Activated CD4-positive, alpha-beta T cell treated with anti-CD3 and anti-CD28 coated beads, Interleukin-2, amount 50 U/mL, for 48 hours (primary cell): ENCODE data around the gene ZNF546.
"Not testable (repeated sequence)": the region's sequence is repeated elsewhere in the genome, so short reads cannot be mapped to it uniquely, and the experiment has no call there.

ENCODE experiments used
- DNase-seq, 2 experiments: peaks; one replicate each; pipeline ENCODE4 v3.0.0-alpha.2; 2020

The ZNF546 gene

GRCh38 chr19:39996811-39997637 is at the start of gene ZNF546:
TSS of gene ZNF546 (plus strand) at chr19:39997060. CDS start at chr19:39998327, 1,267 bp downstream.
- DNase-seq = peak; percentile 91 to 94

- DNase-seq = no peak
These were observed 47.7 kb upstream of the ZNF546 start for GRCh38 chr19:39949026-39949747.

GRCh38 chr19:39951065-39951650 is 45.7 kb upstream of the ZNF546 start:
- DNase-seq = no peak

GRCh38 chr19:39951686-39952085 is 45.2 kb upstream of the ZNF546 start:
- no peak for DNase-seq

GRCh38 chr19:39953915-39954314 is 42.9 kb upstream of the ZNF546 start:
- no peak for DNase-seq

- DNase-seq = peak in 1 of 2 experiments; percentile 2
These were observed 39.0 kb upstream of the ZNF546 start for GRCh38 chr19:39957886-39958285.

GRCh38 chr19:39958942-39959341 is 37.9 kb upstream of the ZNF546 start:
- DNase-seq = not testable (repeated sequence)

- DNase-seq = not testable (repeated sequence)
These were observed 37.5 kb upstream of the ZNF546 start for GRCh38 chr19:39959407-39959806.

- no peak for DNase-seq
These were observed 33.0 kb upstream of the ZNF546 start for GRCh38 chr19:39963898-39964297.

GRCh38 chr19:39966617-39967016 is 30.2 kb upstream of the ZNF546 start:
- DNase-seq = no peak

- no peak for DNase-seq
These were observed 29.3 kb upstream of the ZNF546 start for GRCh38 chr19:39967561-39967960.

GRCh38 chr19:39968789-39969188 is 28.1 kb upstream of the ZNF546 start:
- no peak for DNase-seq

GRCh38 chr19:39969266-39969665 is 27.6 kb upstream of the ZNF546 start:
- DNase-seq = no peak

GRCh38 chr19:39969681-39970424 is 27.0 kb upstream of the ZNF546 start:
- DNase-seq = peak in 1 of 2 experiments; percentile 37

- no peak for DNase-seq
These were observed 26.5 kb upstream of the ZNF546 start for GRCh38 chr19:39970425-39970674.

- peak; percentile 97 to 98 for DNase-seq
These were observed 26.0 kb upstream of the ZNF546 start, which contains the start of gene PSMC4 for GRCh38 chr19:39970675-39971379. TSS of gene PSMC4 (plus strand) at chr19:39971165. CDS start at chr19:39971203, 38 bp downstream.

- DNase-seq = peak in 1 of 2 experiments; percentile 33
These were observed 25.4 kb upstream of the ZNF546 start for GRCh38 chr19:39971380-39972035.

- DNase-seq = no peak
These were observed 22.3 kb upstream of the ZNF546 start for GRCh38 chr19:39974377-39975155.

- DNase-seq = no peak
These were observed 14.0 kb upstream of the ZNF546 start for GRCh38 chr19:39982883-39983282.

- no peak for DNase-seq
These were observed 13.1 kb upstream of the ZNF546 start for GRCh38 chr19:39983695-39984300.

GRCh38 chr19:39986643-39987042 is 10.2 kb upstream of the ZNF546 start:
- no peak for DNase-seq
